Measurements from ENCODE around the gene TRIM62. TPM values are rescaled to one million over a fixed set of nuclear protein-coding genes. Genes with fewer than 3 reads are reported as not detected.

The TRIM62 gene
- total and polyA plus RNA-seq, 4 donors: 2.6 to 6.7 (median 4.3) TPM

- TF ChIP-seq CTCF (IDR thresholded peaks at IDR 0.05; ENCODE audit: control extremely low read depth, extremely low read depth): no peak
- ATAC-seq (ENCODE audit: insufficient read depth, low FRiP score) (no peak), DNase-seq (no peak)
- H3K9me3 ChIP-seq (ENCODE audit: control insufficient read depth in 4 of 4, insufficient read depth in 3 of 4, low read length in 3 of 4): no peaks in the 10 kb centered on the region
- no peaks in the 10 kb centered on the region for H3K36me3 ChIP-seq (ENCODE audit: control insufficient read depth in 4 of 4, insufficient read depth in 4 of 4, low read length in 4 of 4)
- H3K4me3 ChIP-seq: no peak overlapping the region
- peaks cover 0 to 3% (median 0%) of the 10 kb centered on the region in 3 donors for H3K27me3 ChIP-seq (ENCODE audit: control insufficient read depth in 3 of 3, insufficient read depth in 3 of 3, low read length in 2 of 3)
- 71 to 85% methylated on average over 16 of the region's 16 CpGs for WGBS, 2 donors
- no peak overlapping the region for H3K27ac ChIP-seq (ENCODE audit: low read depth in 1 of 2, low read length in 1 of 2)
- H3K9ac ChIP-seq (ENCODE audit: insufficient read depth in 1 of 2, low read length in 2 of 2): no peak overlapping the region
- H3K4me1 ChIP-seq (ENCODE audit: control insufficient read depth in 5 of 5, insufficient read depth in 5 of 5, low read length in 5 of 5): no peaks in the 10 kb centered on the region
Measured at GRCh38 chr1:33119532-33120217, 62.2 kb downstream of the TRIM62 start.

GRCh38 chr1:33119050-33119449, 62.8 kb downstream of the TRIM62 start:
- Histone ChIP-seq H3K4me1 (ENCODE audit: control insufficient read depth in 5 of 5, insufficient read depth in 5 of 5, low read length in 5 of 5) (no peaks in the 10 kb centered on the region), H3K4me3 (no peak overlapping the region), H3K27ac (ENCODE audit: low read depth in 1 of 2, low read length in 1 of 2) (no peak overlapping the region), H3K27me3 (ENCODE audit: control insufficient read depth in 3 of 3, insufficient read depth in 3 of 3, low read length in 2 of 3) (peaks cover 0 to 3% (median 0%) of the 10 kb centered on the region in 3 donors), H3K9me3 (ENCODE audit: control insufficient read depth in 4 of 4, insufficient read depth in 3 of 4, low read length in 3 of 4) (no peaks in the 10 kb centered on the region), H3K36me3 (ENCODE audit: control insufficient read depth in 4 of 4, insufficient read depth in 4 of 4, low read length in 4 of 4) (no peaks in the 10 kb centered on the region), H3K9ac (ENCODE audit: insufficient read depth in 1 of 2, low read length in 2 of 2) (no peak overlapping the region)
- ATAC-seq (ENCODE audit: insufficient read depth, low FRiP score): no peak
- no peak for TF ChIP-seq CTCF (IDR thresholded peaks at IDR 0.05; ENCODE audit: control extremely low read depth, extremely low read depth)
- DNase-seq: no peak
- 84 to 92% methylated on average over 2 of the region's 2 CpGs for WGBS, 2 donors

GRCh38 chr1:33118274-33118673, 63.6 kb downstream of the TRIM62 start:
- 77 to 81% methylated on average over 4 of the region's 4 CpGs for WGBS, 2 donors
- no peak for TF ChIP-seq CTCF (IDR thresholded peaks at IDR 0.05; ENCODE audit: control extremely low read depth, extremely low read depth)
- no peak for ATAC-seq (ENCODE audit: insufficient read depth, low FRiP score)

More at GRCh38 chr1:33118274-33118673, 63.6 kb downstream of the TRIM62 start:
- H3K4me3 ChIP-seq: no peak overlapping the region
- no peak overlapping the region for H3K27ac ChIP-seq (ENCODE audit: low read depth in 1 of 2, low read length in 1 of 2)
- no peak overlapping the region for H3K9ac ChIP-seq (ENCODE audit: insufficient read depth in 1 of 2, low read length in 2 of 2)
- no peaks in the 10 kb centered on the region for H3K36me3 ChIP-seq (ENCODE audit: control insufficient read depth in 4 of 4, insufficient read depth in 4 of 4, low read length in 4 of 4)
- no peak for DNase-seq
- peaks cover 0 to 3% (median 0%) of the 10 kb centered on the region in 3 donors for H3K27me3 ChIP-seq (ENCODE audit: control insufficient read depth in 3 of 3, insufficient read depth in 3 of 3, low read length in 2 of 3)
- H3K9me3 ChIP-seq (ENCODE audit: control insufficient read depth in 4 of 4, insufficient read depth in 3 of 4, low read length in 3 of 4): no peaks in the 10 kb centered on the region
- H3K4me1 ChIP-seq (ENCODE audit: control insufficient read depth in 5 of 5, insufficient read depth in 5 of 5, low read length in 5 of 5): no peaks in the 10 kb centered on the region
